GM19099 (cell line): ENCODE results near the gene FAM221B.

Experiments
- POLR2A ChIP-seq: IDR thresholded peaks from 3 replicates; pipeline ENCODE4 v1.6.1; 2011; ENCODE audit warnings: low read depth; ENCODE audit not compliant: insufficient read length; ENCODE audit errors: extremely low read depth

Gene FAM221B

DNA sequence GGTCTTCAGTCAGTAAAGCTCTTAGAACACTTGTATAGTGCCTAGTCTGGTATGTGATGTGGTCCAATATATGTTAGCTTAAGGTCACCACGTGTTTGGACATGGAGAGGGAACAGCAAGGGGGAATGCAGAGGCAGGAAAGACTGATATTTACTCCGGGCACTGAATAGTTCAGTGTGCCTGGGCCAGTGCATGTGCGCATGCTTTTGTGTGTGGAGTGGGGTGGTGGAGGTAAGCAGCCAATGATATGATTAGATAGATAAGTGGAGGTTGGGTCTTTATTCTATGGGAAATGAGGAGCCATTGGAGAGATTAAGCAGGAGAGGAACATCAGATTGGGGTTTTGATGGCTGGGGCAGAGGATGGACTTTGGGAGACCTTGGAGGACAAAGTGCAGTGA is 27.7 kb upstream of the FAM221B start:
- no peak for TF ChIP-seq POLR2A

DNA sequence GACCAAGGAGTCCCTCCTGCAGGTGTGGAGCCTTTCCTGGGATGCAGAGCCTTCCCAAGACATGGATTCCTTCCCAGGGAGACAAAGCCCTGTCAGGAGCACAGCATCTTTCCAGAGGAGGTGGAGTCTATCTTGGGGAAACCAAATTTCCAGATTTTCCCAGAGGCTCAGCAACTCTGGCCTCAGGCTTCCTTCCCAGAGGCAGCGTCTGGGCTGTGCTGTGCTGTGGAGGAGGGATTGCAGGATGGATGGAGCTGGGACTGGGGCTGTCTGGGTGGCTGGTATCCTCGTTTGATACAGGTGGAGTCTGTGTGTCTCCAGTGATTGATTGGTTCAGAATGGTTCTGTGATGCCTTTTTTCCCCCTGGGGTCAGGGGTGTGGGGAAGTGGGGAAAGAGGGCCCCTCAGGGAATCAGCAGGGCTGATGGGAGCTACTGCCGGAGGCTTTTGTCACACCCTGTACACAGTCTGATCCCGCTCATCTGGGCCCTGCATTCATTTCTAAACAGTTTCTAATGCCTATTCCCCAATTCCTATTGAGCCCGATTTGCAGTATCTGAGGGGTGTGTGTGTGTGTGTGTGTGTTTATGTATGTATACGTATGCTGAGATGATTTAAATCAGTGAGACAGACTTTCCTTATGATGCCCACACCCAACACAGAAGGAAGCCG is 25.7 kb upstream of the FAM221B start:
- no peak for TF ChIP-seq POLR2A

DNA sequence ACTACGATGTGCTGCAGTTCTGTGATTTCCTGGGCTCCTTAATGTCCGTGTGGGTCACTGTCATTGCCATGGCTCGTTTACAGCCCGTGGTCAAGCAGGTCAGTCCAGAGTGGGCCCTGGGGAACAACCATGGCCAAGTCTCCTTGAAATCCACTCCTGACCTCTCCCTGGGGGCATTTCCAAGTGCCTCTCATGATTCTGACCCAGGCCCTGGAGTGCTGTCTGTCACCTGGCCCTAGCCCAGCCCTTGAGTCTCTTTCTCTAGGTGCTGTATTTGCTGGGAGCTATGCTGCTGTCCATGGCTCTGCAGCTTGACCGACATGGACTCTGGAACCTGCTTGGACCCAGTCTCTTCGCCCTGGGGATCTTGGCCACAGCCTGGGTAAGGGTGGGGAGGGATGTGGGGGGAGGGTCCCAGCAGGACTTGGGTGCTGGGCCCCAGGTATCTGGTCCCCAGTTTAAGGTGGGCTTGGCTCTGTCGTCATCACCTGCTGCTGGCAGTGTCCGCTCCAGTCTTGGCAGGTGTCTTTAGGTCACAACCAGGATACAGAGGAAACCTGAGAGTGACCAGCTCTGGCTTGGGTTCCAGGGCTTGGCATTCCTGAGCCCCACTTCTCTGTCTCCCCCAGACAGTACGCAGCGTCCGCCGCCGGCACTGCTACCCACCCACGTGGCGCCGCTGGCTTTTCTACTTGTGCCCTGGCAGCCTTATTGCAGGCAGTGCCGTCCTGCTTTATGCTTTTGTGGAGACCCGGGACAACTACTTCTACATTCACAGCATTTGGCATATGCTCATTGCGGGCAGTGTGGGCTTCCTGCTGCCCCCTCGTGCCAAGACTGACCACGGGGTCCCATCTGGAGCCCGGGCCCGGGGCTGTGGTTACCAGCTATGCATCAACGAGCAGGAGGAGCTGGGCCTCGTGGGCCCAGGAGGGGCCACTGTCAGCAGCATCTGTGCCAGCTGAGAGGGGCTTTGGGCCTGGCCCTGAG is 24.6 kb upstream of the FAM221B start:
- no peak for TF ChIP-seq POLR2A

DNA sequence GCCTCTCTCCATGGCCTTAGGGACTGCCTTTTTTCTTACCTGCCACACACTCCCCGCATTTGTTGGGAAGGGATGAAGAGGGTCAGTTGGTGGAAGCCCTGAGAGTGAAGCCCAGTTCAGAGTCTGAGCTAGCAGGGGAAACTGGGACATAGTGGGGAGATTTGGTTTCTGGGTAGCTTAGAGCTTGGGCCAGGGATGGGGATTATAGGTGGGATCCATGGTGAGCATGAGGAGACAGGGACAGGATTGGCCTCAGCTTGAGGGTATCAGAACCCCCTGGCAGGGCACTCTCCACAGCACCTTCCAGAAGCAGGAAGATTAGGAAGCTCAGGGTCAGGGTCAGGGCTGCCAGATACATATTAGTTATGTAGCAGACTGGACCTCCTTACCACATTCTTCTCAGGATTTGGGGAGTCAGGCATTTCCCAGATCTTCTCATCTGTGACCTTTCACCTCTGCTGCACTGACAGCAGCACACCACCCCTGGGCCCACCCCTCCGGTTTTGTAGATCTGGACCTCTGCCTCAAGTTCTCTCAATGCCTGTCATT is 23.8 kb upstream of the FAM221B start:
- TF ChIP-seq POLR2A: no peak

DNA sequence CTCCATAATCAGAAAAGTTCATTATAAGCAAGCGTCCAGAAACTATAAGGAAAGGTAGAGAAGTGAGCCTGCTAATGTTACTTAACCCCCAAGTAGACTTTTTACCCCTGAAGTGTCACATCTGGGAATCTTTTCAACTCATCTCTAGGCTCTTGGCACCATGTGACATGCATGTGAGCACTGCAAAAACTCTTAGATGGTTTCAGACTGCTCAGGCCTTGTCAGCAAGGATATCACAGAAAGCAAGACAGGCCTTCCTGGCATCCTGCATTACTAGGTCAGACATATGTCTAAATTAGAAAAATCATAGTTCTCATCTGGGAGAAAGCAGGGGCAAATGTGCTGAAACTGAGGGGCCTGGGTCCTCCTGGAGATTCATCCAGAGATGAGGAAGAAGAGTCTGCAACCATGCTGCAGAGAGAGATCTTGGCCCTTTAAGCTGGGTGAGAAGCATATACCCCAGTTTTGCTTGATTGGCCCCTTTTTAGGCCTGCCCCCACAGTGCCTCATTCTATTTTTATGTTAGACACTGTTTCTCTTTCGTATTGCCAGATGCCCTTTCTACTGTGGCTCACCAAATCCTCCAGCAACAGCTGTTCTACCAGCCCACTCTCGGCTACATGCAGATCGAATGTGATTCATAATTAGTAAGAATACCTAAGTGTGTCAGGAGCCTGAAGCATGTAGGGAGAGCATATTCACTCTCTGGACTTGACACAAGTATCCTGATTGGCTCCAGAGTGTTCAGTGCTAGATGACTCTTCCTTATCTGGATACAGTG is 19.4 kb upstream of the FAM221B start:
- TF ChIP-seq POLR2A: peak; percentile 55

DNA sequence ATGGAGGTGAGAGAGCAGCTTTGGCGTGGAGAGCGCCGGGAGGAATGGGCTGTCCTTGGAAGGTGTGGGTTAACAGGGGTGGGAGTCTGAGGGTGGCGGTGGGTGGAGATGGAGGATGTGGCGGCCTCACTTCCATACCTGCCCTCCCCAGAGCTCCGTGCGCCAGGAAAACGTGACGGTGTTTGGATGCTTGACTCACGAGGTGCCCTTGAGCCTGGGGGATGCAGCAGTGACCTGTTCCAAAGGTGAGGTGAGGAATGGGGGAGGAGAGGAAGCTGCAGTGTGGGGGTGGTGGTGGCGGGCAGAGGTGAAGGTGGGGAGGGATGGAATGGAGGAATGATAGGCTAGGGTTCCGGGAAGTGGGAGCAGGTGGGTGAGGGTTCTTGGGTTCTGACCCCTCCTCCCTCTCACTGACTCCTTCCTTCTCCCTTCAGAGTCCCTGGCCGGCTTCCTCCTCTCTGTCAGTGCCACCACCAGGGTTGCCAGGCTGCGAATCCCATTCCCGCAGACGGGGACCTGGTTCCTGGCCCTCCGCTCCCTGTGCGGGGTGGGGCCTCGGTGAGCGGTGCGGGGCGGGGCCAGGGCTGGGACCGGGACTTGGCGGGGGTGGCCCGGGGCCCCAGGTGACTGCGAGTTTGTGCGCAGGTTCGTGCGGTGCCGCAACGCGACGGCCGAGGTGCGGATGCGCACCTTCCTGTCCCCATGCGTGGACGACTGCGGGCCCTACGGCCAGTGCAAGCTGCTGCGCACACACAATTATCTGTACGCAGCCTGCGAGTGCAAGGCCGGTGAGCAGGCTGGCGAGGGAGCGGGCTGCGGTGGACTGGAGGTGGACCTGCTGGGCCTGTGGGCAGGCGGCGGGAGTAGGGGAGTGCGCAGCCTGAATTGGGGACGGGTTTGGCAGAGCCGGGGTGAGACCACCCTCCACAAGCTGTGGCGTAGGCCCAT is 17.6 kb upstream of the FAM221B start:
- no peak for TF ChIP-seq POLR2A

DNA sequence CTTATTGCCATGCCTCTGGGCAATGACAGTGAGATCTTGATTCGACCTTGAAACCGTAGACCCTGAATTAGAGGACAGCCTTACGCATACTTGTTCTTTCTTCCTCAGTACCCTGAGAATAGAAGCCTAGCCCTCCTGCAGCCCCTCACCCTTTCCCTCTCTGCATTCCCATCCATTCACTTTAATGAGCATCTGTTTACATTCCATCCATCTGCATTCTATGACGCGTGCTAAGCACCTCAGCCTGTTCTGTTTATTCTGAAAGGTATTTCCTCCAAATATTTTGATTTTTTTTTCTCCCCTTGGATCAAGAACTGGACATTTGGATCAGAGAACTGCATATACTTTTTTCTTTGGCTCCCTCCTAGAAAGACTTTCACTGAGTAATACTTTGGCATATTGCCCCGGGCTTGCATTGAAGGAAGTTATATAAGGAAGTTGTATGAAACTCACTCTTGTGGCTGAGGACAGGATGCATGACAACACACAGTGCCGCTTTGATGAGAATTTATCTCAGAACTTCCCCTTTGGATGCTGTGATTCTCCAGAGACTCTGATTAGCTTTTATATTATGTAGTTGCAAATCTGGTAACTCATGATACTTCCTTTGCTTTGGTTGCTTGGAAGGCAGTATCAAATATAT is 16.2 kb upstream of the FAM221B start:
- TF ChIP-seq POLR2A: no peak

DNA sequence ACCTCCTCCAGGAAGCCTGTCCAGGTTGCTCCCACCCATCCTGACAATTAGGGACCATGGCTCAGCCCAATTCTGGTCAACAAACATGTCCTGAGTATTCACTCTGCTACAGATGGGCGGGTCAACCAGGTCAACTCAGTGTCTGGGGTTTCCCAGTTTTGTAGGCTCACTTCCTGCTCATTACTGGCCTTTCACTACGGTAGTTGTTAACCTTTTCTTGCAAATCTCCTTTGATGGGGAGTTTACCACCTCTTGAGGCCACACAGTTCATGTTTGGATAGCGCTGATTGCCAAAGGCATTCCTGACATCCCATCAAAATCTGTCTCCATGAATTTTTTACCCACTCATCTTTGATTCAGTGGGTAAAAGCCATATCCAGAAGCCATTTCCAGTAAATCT is 14.3 kb upstream of the FAM221B start:
- TF ChIP-seq POLR2A: no peak

DNA sequence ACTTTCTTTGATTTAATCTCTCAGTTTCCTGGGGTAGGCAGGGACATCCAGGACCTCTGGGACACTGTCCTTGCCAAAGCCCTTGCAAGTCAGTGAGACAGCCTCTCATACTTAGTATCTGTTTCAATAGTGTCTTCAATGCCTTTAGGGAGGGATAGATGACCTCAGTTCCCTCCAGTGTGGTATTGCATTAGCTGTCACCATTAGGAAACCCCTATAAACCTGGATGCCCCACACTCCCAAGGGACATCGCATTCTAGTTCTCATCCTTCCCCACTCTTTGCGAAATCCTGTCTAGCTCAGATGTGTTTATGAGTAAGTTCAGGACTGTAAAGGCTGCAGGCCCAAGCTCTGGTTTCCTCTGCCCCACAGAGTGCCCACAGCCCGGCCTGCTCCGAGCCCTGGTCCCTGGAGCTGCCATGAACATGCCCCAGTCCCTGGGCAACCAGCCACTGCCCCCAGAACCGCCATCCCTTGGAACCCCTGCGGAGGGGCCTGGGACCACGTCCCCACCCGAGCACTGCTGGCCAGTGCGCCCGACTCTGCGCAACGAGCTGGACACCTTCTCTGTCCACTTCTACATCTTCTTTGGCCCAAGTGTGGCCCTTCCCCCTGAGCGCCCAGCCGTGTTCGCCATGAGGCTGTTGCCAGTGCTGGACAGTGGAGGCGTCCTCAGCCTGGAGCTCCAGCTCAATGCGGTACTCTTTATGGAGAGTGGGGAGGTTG is 13.7 kb upstream of the FAM221B start:
- TF ChIP-seq POLR2A: no peak

DNA sequence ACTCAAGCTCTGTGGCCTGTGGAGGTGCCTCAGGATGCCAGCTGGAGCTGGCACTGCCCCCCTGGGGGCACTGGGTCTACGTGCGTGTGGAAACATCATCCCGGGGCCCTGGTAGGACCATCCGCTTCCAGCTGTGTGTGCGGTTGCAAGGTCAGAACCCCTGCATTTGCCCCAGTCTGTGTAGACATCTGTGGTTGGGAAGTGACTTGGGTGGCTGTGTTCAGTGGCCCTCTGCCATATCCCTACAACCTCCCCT is 13.0 kb upstream of the FAM221B start:
- TF ChIP-seq POLR2A: no peak

DNA sequence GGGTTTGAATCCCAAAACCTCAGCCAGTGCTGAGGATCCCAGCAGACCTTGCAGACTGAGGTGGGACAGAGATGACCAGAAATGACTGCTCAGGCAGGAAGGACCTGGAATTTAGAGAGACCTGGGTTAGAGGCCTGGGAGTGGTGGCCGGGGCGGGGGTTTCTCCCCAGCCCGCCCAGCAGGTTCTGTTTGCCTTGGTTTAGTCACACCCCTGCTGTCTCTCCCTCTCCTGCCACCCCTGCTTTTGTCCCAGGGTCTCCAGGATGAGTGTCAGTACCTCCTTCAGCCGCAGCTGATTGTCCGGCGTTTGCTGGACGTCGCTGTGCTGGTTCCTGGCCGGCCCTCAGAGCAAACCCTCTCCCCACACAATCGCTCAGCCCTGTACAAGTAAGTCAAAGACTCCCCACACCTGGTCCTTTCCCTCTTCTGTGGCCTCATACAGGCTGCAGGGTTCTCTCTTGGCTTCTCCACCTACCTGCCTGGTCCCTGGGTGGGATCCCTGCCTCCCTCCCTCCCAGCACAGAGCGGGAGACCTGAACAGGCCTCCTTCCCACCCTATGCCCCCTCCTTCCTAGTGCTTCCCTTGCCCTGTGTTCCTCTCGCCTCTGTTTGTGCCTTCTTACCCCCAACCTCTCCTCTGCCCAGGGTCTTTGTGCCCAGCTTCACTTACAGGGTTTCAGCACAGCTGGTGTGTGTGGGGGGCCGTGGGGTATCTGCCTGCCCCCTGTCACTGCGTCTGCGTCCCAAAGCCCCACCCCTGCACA is 12.5 kb upstream of the FAM221B start:
- TF ChIP-seq POLR2A: no peak

DNA sequence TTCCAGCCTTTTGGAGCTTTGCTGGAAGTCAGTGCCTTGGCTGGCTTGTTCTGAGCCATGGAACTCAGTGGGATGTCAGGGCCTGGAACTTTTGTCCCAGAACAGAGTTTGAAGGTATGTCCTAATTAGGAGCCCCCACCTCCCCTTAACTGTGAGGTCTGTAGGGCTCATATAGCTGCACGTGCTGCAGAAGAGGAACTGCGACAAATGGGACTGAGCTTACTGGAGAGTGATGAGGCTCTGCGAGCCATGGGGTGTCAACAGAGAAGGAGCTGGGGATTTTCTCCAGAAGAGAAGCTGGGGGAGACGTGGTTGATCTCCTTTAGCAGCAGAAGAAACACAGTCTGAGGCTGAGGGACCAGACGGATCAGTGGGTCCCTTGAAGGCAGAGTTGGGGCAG is 11.4 kb upstream of the FAM221B start:
- TF ChIP-seq POLR2A: no peak
